SU-DHL-6 (cell line): Measurements from ENCODE around the gene CAPN13.

Experiments used
- H2AFZ ChIP-seq: fragments of 200-600 bp; sonication (generic); 2 replicates; pipeline ENCODE4 v1.6.1; 2014; ENCODE audit warnings: low read depth, mild to moderate bottlenecking, moderate library complexity, mixed read lengths, antibody characterized with exemption, low read length; ENCODE audit not compliant: severe bottlenecking
- H3F3A ChIP-seq: fragments of 200-600 bp; shearing (Covaris generic); 2 replicates; pipeline ENCODE4 v1.6.0; 2016; ENCODE audit warnings: antibody characterized with exemption, mild to moderate bottlenecking; ENCODE audit not compliant: insufficient read depth
- H3K27ac ChIP-seq: fragments of 200-600 bp; sonication (generic); 2 replicates; pipeline ENCODE4 v1.5.1; 2016; ENCODE audit warnings: low read depth, mild to moderate bottlenecking, low read length, moderate library complexity, mixed read lengths
- H3K27me3 ChIP-seq: fragments of 200-600 bp; sonication (generic), shearing (Covaris generic); 2 replicates; pipeline ENCODE4 v1.6.0; 2014; ENCODE audit warnings: mild to moderate bottlenecking, low read length
- H3K36me3 ChIP-seq: fragments of 200-600 bp; sonication (generic); 2 replicates; pipeline ENCODE4 v1.6.1; 2014; ENCODE audit warnings: mild to moderate bottlenecking, low read length, mixed read lengths
- H3K4me2 ChIP-seq: fragments of 300-600, 200-600 bp; shearing (Covaris generic), sonication (generic); 2 replicates; pipeline ENCODE4 v1.6.0; 2014; ENCODE audit warnings: low read length, low read depth, mild to moderate bottlenecking; ENCODE audit not compliant: poor library complexity, severe bottlenecking
- H3K4me3 ChIP-seq: fragments of 200-600 bp; sonication (generic); 2 replicates; pipeline ENCODE4 v1.5.1; 2014; ENCODE audit warnings: antibody characterized with exemption, low read length, mild to moderate bottlenecking, mixed read lengths; ENCODE audit not compliant: insufficient read depth, poor library complexity, severe bottlenecking
- H3K79me2 ChIP-seq: fragments of 200-600 bp; sonication (generic); 2 replicates; pipeline ENCODE4 v1.6.1; 2014; ENCODE audit warnings: mild to moderate bottlenecking, low read length, moderate library complexity; ENCODE audit not compliant: insufficient read depth
- H3K9ac ChIP-seq: fragments of 200-600 bp; sonication (generic); 2 replicates; pipeline ENCODE4 v1.7.0; 2014; ENCODE audit warnings: mild to moderate bottlenecking, low read length
- H3K9me2 ChIP-seq: fragments of 200-600 bp; sonication (generic); replicated peaks from 2 replicates; pipeline ENCODE4 v1.6.1; 2014; ENCODE audit warnings: low read length; ENCODE audit not compliant: insufficient read depth
- H3K9me3 ChIP-seq: fragments of 200-600 bp; sonication (generic); 2 replicates; pipeline ENCODE4 v1.6.1; 2014; ENCODE audit warnings: low read length, mixed read lengths; ENCODE audit not compliant: insufficient read depth
- H4K20me1 ChIP-seq: fragments of 200-600 bp; sonication (generic); 2 replicates; pipeline ENCODE4 v1.6.1; 2014; ENCODE audit warnings: low read depth, mild to moderate bottlenecking, antibody characterized with exemption, low read length, moderate library complexity, mixed read lengths
- EZH2phosphoT487 ChIP-seq: fragments of 200-600 bp; sonication (generic), shearing (Covaris generic); conservative IDR thresholded peaks from 2 replicates; pipeline ENCODE4 v1.6.1; 2018; ENCODE audit warnings: mild to moderate bottlenecking, antibody characterized with exemption, low read length, moderate library complexity, mixed read lengths
- TF ChIP-seq, protein P1 (sequence below): fragments of 200-600 bp; sonication (generic); IDR thresholded peaks from one replicate; pipeline ENCODE4 v1.5.1; 2017; ENCODE audit warnings: antibody characterized with exemption, mild to moderate bottlenecking, low read length, moderate library complexity; ENCODE audit not compliant: insufficient read depth, poor library complexity, severe bottlenecking

Gene CAPN13

DNA sequence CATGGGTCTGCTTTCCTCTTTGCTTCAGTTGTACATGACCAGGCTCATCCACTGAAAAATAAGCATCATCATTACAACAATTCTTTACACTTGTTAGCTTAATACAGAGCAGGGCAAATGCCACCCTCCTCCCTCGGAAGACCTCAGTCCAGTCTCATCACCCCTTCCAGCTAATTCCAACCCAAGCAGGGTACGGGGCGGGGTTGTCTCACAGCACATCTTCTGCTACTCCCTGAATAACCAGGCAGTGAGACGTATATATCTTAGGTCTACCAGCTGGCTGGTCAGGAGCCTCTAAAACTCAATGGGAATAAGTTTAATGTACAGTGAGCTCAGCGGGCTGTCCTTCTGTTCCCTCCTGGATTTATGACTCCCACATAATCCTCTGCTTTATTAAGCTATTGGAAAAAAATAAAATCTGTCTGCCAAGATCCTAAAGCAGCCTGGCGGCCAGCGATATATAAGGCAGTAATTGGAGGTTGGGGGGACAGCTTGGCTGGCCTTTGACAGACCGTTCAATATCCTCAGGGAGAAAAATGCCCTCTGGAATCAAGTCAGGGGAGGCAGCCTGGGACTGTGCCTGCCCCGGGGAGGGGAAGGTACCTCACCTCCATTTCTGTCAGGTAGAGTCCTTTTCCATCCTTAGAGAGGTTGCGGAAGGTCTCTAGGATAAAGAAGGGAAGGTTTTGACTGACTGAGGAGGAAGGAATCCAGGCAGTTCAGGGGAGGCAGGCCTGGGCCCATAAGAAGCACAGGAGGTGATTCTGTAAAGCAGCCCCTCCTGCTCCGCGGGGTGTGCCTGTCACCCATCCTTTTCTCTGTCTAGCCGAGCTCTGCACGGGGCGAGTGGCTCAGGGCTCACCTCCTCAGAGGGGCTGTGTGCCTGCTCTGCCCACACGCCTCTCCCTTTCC lies 76.3 kb downstream of the CAPN13 start:
- H4K20me1 ChIP-seq: no peaks in the 10 kb centered on the region
- no peaks in the 10 kb centered on the region for H3K9me3 ChIP-seq
- H3K9me2 ChIP-seq: no peaks in the 10 kb centered on the region
- no peaks in the 10 kb centered on the region for H3F3A ChIP-seq
- H3K27ac ChIP-seq: no peak overlapping the region
- no peaks in the 10 kb centered on the region for H3K79me2 ChIP-seq
- no peak overlapping the region for H2AFZ ChIP-seq
- H3K9ac ChIP-seq: no peak overlapping the region
- no peaks in the 10 kb centered on the region for H3K27me3 ChIP-seq
- no peaks in the 10 kb centered on the region for H3K36me3 ChIP-seq
- no peak overlapping the region for H3K4me3 ChIP-seq
- TF ChIP-seq EZH2phosphoT487: no peak
- TF ChIP-seq, protein P1, sequence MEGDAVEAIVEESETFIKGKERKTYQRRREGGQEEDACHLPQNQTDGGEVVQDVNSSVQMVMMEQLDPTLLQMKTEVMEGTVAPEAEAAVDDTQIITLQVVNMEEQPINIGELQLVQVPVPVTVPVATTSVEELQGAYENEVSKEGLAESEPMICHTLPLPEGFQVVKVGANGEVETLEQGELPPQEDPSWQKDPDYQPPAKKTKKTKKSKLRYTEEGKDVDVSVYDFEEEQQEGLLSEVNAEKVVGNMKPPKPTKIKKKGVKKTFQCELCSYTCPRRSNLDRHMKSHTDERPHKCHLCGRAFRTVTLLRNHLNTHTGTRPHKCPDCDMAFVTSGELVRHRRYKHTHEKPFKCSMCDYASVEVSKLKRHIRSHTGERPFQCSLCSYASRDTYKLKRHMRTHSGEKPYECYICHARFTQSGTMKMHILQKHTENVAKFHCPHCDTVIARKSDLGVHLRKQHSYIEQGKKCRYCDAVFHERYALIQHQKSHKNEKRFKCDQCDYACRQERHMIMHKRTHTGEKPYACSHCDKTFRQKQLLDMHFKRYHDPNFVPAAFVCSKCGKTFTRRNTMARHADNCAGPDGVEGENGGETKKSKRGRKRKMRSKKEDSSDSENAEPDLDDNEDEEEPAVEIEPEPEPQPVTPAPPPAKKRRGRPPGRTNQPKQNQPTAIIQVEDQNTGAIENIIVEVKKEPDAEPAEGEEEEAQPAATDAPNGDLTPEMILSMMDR: no peak
- H3K4me2 ChIP-seq: no peak overlapping the region

DNA sequence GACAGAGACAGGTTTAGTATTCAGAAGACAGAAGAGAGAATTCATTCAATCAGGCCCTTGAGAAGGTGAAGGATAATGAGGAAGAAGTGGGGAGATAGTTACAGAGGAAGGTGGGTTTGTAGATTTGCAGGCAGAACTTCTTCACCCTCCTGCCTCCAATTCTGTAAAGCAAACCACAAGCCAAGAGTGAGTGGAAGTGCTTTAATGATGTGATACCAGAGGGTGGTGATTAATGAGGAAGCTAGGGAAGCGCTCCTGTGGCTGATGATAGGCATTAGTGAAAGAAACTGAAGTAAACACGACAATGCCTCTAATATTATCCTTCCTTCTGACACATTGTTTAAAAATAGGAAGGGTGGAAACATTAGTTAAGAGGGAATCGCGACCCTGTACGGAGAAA lies 78.2 kb downstream of the CAPN13 start:
- H3K9ac ChIP-seq: no peak overlapping the region
- TF ChIP-seq EZH2phosphoT487: no peak
- TF ChIP-seq, protein P1: no peak
- H3K27ac ChIP-seq: no peak overlapping the region

DNA sequence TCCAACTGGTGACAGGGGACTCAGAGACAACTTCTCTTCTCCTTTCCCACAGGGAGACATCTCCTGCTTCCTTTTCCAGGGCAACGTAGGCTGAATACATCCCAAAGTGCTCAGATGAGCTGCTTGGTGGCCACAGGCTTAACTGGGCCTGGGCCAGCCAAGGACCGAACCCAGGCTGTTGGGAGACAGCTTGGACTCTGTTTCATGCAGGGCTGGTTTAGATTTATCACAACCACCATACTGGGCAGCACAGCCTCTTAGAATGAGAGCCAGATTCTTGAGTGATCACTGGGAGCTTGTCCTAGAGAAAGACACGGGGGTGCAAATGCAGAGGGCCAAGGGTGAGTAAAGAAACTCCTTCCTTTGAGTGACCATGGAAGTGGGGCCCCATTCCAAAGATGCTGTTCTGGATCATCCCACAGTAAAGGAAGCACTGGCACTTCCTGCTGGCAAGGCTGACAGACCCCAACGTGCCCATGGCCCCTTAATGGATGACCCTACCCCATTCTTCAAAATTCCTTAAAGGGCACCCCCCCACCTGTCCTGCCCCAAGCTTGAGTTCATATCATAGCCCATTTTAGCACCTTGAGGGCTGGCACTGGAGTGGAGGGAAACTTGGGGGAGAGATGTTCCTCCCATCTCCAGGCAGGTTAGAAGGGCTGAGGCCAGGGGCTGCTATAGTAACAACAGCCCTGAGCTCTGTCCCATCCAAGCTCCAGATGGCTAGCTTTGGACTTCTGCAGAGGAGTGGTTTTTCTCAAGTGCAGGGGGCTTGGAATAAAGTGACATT lies 84.1 kb downstream of the CAPN13 start:
- Histone ChIP-seq H3K9me2 (no peaks in the 10 kb centered on the region), H2AFZ (no peak overlapping the region), H3K4me3 (no peak overlapping the region), H3K36me3 (no peaks in the 10 kb centered on the region), H3K4me2 (no peak overlapping the region), H4K20me1 (no peaks in the 10 kb centered on the region), H3K9me3 (no peaks in the 10 kb centered on the region), H3K27me3 (no peaks in the 10 kb centered on the region), H3K79me2 (no peaks in the 10 kb centered on the region), H3K9ac (no peak overlapping the region), H3K27ac (no peak overlapping the region), H3F3A (no peaks in the 10 kb centered on the region)
- TF ChIP-seq EZH2phosphoT487: no peak
- TF ChIP-seq, protein P1: no peak

More for the DNA sequence above, 78.2 kb downstream of the CAPN13 start:
- no peaks in the 10 kb centered on the region for H3K9me3 ChIP-seq
- no peaks in the 10 kb centered on the region for H3K36me3 ChIP-seq
- H3F3A ChIP-seq: no peaks in the 10 kb centered on the region
- no peaks in the 10 kb centered on the region for H4K20me1 ChIP-seq
- no peaks in the 10 kb centered on the region for H3K79me2 ChIP-seq
- H3K4me3 ChIP-seq: no peak overlapping the region
- H3K4me2 ChIP-seq: no peak overlapping the region
- H3K27me3 ChIP-seq: no peaks in the 10 kb centered on the region
- no peak overlapping the region for H2AFZ ChIP-seq
- no peaks in the 10 kb centered on the region for H3K9me2 ChIP-seq
